Caco-2 (cell line): ENCODE data around the gene MROH2A. TPM values are rescaled to one million over a fixed set of nuclear protein-coding genes. Genes with fewer than 3 reads are reported as not detected.

Experiments used
- BruUV-seq: library from RNA; stranded (reverse); fragments of 400-500 nt; replicated peaks from 2 replicates; lab custom pipeline; 2021; lab: Mats Ljungman, UMichigan
- CTCF ChIA-PET: fragments of 300-600 bp; sonication (Branson Sonifier 250); formaldehyde crosslinking; loops from one replicate; lab custom pipeline; 2022; ENCODE audit warnings: antibody characterized with exemption; lab: Charles Lee
- POLR2A ChIA-PET: fragments of 300-600 bp; sonication (Branson Sonifier 250); formaldehyde crosslinking; loops from one replicate; lab custom pipeline; 2022; ENCODE audit warnings: antibody characterized with exemption; lab: Charles Lee
- DNase-seq, 2 experiments: peaks; one replicate each; pipeline versions ENCODE4 v3.0.0 to v3.0.0-alpha.2; 2020 to 2022
- H3K27me3 ChIP-seq: replicated peaks from 2 replicates; pipeline ENCODE4 v1.6.0; 2011; ENCODE audit warnings: low read length; ENCODE audit not compliant: control insufficient read depth, insufficient read depth
- H3K36me3 ChIP-seq: 2 replicates; pipeline ENCODE4 v1.5.1; 2011; ENCODE audit warnings: low read length; ENCODE audit not compliant: control insufficient read depth, insufficient read depth
- H3K4me1 ChIP-seq: fragments of 250-450 bp; sonication (Bioruptor Pico); 2 replicates; pipeline ENCODE4 v1.5.1; 2020; ENCODE audit warnings: mild to moderate bottlenecking
- H3K4me3 ChIP-seq: 2 replicates; pipeline ENCODE4 v1.5.1; 2011; ENCODE audit warnings: low read depth, mild to moderate bottlenecking, control low read depth, low read length
- H3K9me3 ChIP-seq: fragments of 250-450 bp; sonication (Bioruptor Pico); 2 replicates; pipeline ENCODE4 v1.5.1; 2020; ENCODE audit warnings: mild to moderate bottlenecking, moderate library complexity
- H3K27ac Mint-ChIP-seq: one replicate; pipeline ENCODE4 v1.8.0; 2022; ENCODE audit warnings: mixed read lengths; ENCODE audit not compliant: unreplicated experiment
- H3K27me3 Mint-ChIP-seq: one replicate; pipeline ENCODE4 v1.8.0; 2022; ENCODE audit warnings: mixed read lengths; ENCODE audit not compliant: insufficient read depth, unreplicated experiment
- H3K36me3 Mint-ChIP-seq: one replicate; pipeline ENCODE4 v1.8.0; 2022; ENCODE audit warnings: mild to moderate bottlenecking, mixed read lengths; ENCODE audit not compliant: insufficient read depth, unreplicated experiment
- H3K4me1 Mint-ChIP-seq: one replicate; pipeline ENCODE4 v1.8.0; 2022; ENCODE audit warnings: low read depth, mixed read lengths; ENCODE audit not compliant: unreplicated experiment
- H3K4me3 Mint-ChIP-seq: one replicate; pipeline ENCODE4 v1.8.0; 2022; ENCODE audit warnings: mild to moderate bottlenecking, moderate library complexity, mixed read lengths; ENCODE audit not compliant: unreplicated experiment
- H3K9me3 Mint-ChIP-seq: one replicate; pipeline ENCODE4 v1.8.0; 2022; ENCODE audit warnings: mixed read lengths; ENCODE audit not compliant: unreplicated experiment
- intact Hi-C: fragments of 100-400 bp; cut with micrococcal nuclease; formaldehyde crosslinking; loops from one replicate; pipeline ENCODE4 v1.10.0; 2022; ENCODE audit not compliant: unreplicated experiment
- total RNA-seq: library from RNA; stranded (reverse); gene quantifications from 2 replicates; pipeline ENCODE4 v1.2.3, GENCODE V29; 2022
- TF ChIP-seq, protein P1 (sequence below), 2 experiments: fragments of 200-600 bp in 1 of 2; IDR thresholded peaks; 1 replicate in 1 of 2; 2 replicates in 1 of 2; pipeline versions ENCODE4 v1.5.1 to v1.8.0; 2011 to 2022; ENCODE audit warnings: antibody characterized with exemption in 1 of 2, control low read depth in 1 of 2, inconsistent platforms in 1 of 2, low read depth in 1 of 2, low read length in 1 of 2, mild to moderate bottlenecking in 1 of 2, moderate library complexity in 1 of 2; ENCODE audit not compliant: insufficient read depth in 1 of 2, severe bottlenecking in 1 of 2, unreplicated experiment in 1 of 2

Gene MROH2A
- total RNA-seq, 1 experiment from 2014 or later, result not detected

DNA sequence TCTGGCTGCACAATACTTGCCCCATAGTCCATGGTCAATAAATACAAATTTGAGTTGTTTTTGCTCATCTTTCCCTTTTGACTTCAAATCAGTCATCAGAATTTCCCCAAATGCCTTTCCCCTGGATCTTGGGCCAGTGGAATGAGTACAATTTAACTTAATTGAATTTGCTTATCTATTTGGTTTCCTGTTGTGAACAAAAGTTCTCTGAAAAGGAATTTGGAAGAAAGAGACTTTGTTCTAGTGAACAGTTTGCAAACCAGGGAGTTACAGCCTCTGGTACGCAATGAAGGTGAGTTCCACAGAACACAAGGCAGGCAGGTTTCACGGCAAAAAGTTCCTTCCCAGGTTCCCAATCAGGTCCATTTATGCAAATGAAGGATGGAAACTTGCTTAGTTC lies 19.3 kb upstream of the MROH2A start:
- Mint-ChIP-seq H3K36me3 (peaks cover 5% of the 10 kb centered on the region), H3K27me3 (no peaks in the 10 kb centered on the region), H3K27ac (no peak overlapping the region), H3K4me1 (peaks cover 11% of the 10 kb centered on the region), H3K9me3 (no peaks in the 10 kb centered on the region), H3K4me3 (no peak overlapping the region)
- no peaks in the 10 kb centered on the region for H3K9me3 ChIP-seq
- no peak overlapping the region for H3K4me3 ChIP-seq
- ChIA-PET CTCF (no interaction called here), POLR2A (no interaction called here)
- no peaks in the 10 kb centered on the region for H3K4me1 ChIP-seq
- H3K27me3 ChIP-seq, result no peaks in the 10 kb centered on the region
- TF ChIP-seq, protein P1, sequence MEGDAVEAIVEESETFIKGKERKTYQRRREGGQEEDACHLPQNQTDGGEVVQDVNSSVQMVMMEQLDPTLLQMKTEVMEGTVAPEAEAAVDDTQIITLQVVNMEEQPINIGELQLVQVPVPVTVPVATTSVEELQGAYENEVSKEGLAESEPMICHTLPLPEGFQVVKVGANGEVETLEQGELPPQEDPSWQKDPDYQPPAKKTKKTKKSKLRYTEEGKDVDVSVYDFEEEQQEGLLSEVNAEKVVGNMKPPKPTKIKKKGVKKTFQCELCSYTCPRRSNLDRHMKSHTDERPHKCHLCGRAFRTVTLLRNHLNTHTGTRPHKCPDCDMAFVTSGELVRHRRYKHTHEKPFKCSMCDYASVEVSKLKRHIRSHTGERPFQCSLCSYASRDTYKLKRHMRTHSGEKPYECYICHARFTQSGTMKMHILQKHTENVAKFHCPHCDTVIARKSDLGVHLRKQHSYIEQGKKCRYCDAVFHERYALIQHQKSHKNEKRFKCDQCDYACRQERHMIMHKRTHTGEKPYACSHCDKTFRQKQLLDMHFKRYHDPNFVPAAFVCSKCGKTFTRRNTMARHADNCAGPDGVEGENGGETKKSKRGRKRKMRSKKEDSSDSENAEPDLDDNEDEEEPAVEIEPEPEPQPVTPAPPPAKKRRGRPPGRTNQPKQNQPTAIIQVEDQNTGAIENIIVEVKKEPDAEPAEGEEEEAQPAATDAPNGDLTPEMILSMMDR (IDR thresholded peaks at IDR 0.05; ENCODE audit: insufficient read depth in 1 of 2, low read depth in 1 of 2, low read length in 1 of 2, severe bottlenecking in 1 of 2, unreplicated experiment in 1 of 2), result no peak
- intact Hi-C loops, result no loop called here
- no peak for DNase-seq
- BruUV-seq, result no TSS peak
- no peaks in the 10 kb centered on the region for H3K36me3 ChIP-seq

DNA sequence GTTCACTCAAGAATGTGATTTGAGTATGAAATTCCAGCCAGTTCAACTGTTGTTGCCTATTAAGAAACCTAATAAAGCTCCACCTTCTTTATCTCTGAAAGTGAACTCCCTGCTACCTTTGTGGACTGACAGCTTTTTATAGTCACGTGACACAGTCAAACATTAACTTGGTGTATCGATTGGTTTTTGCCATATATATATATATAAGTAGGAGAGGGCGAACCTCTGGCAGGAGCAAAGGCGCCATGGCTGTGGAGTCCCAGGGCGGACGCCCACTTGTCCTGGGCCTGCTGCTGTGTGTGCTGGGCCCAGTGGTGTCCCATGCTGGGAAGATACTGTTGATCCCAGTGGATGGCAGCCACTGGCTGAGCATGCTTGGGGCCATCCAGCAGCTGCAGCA lies 18.1 kb upstream of the MROH2A start, which contains the start of gene UGT1A1:
UGT1A1 (plus strand) TSS at position 228 of the 400 bp plus-strand sequence; CDS start at position 246, 18 bp downstream.
- DNase-seq, result no peak
- no peaks in the 10 kb centered on the region for H3K27me3 Mint-ChIP-seq
- H3K36me3 Mint-ChIP-seq, result peaks cover 10% of the 10 kb centered on the region
- no peaks in the 10 kb centered on the region for H3K27me3 ChIP-seq
- ChIA-PET CTCF (no interaction called here), POLR2A (no interaction called here)
- no peaks in the 10 kb centered on the region for H3K36me3 ChIP-seq
- H3K27ac Mint-ChIP-seq, result no peak within 1 kb of the TSS
- H3K4me1 Mint-ChIP-seq, result peaks cover 16% of the 10 kb centered on the region
- H3K4me3 ChIP-seq, result no peak within 1 kb of the TSS
- no peaks in the 10 kb centered on the region for H3K9me3 Mint-ChIP-seq
- intact Hi-C loops, result no loop called here
- H3K4me1 ChIP-seq, result no peaks in the 10 kb centered on the region
- TF ChIP-seq, protein P1 (IDR thresholded peaks at IDR 0.05; ENCODE audit: insufficient read depth in 1 of 2, low read depth in 1 of 2, low read length in 1 of 2, severe bottlenecking in 1 of 2, unreplicated experiment in 1 of 2), result no peak
- no peak within 1 kb of the TSS for H3K4me3 Mint-ChIP-seq
- H3K9me3 ChIP-seq, result no peaks in the 10 kb centered on the region
- no TSS peak for BruUV-seq

DNA sequence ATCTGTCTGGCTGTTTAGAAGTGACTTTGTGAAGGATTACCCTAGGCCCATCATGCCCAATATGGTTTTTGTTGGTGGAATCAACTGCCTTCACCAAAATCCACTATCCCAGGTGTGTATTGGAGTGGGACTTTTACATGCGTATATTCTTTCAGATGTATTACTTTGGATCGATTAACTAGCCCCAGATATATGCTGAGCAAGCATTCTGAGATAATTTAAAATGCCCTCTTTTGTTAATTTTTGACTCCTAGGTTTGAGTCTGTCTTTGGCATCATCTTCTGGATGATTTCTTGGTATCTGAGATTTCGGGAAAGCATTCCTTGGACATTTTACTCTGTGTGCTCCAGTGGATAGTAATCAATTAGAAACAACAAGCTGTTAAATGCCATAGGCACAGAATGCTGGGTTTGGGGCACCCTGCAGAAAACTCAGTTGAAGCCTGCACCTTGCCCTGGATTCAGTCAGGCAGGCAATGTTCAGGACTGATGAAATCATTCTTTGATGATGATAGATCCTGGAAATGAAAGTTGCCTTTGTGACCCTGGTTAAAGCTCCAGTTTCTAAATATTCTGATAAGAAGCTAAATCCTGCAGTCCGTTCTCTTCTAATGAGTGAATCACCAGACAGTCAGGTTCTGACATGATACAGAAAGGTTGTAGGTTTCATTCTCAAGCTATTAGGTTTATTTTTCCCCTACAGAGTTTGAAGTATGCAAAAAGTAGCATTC lies 16.9 kb upstream of the MROH2A start:
- no peak overlapping the region for H3K27ac Mint-ChIP-seq
- Histone ChIP-seq H3K36me3 (no peaks in the 10 kb centered on the region), H3K9me3 (no peaks in the 10 kb centered on the region), H3K4me3 (no peak overlapping the region), H3K4me1 (no peaks in the 10 kb centered on the region), H3K27me3 (no peaks in the 10 kb centered on the region)
- DNase-seq, result no peak
- peaks cover 10% of the 10 kb centered on the region for H3K36me3 Mint-ChIP-seq
- intact Hi-C loops, result no loop called here
- no peak overlapping the region for H3K4me3 Mint-ChIP-seq
- TF ChIP-seq, protein P1 (IDR thresholded peaks at IDR 0.05; ENCODE audit: insufficient read depth in 1 of 2, low read depth in 1 of 2, low read length in 1 of 2, severe bottlenecking in 1 of 2, unreplicated experiment in 1 of 2), result no peak
- BruUV-seq, result no TSS peak
- CTCF ChIA-PET, result no interaction called here
- POLR2A ChIA-PET, result no interaction called here
- no peaks in the 10 kb centered on the region for H3K9me3 Mint-ChIP-seq
- H3K27me3 Mint-ChIP-seq, result no peaks in the 10 kb centered on the region
- peaks cover 16% of the 10 kb centered on the region for H3K4me1 Mint-ChIP-seq
